ENCODE results near the gene USP22.

- TF ChIP-seq CTCF (IDR thresholded peaks at IDR 0.05) (no peak), POLR2A (IDR thresholded peaks at IDR 0.05) (no peak)
Measured at GRCh38 chr17:21014498-21014897, 28.3 kb downstream of the USP22 start.

All from testis (tissue), 2 donors.